NCI-H345 treated with DMSO at 0.1 percent for 48 hours (cell line): ENCODE results near the gene CUL4B.
"Not testable (repeated sequence)": the region's sequence is repeated elsewhere in the genome, so short reads cannot be mapped to it uniquely, and the experiment has no call there.

Experiments used
- DNase-seq: peaks from one replicate; lab custom pipeline; 2025; ENCODE audit not compliant: unreplicated experiment; lab: John Stamatoyannopoulos, UW

The CUL4B gene

DNA sequence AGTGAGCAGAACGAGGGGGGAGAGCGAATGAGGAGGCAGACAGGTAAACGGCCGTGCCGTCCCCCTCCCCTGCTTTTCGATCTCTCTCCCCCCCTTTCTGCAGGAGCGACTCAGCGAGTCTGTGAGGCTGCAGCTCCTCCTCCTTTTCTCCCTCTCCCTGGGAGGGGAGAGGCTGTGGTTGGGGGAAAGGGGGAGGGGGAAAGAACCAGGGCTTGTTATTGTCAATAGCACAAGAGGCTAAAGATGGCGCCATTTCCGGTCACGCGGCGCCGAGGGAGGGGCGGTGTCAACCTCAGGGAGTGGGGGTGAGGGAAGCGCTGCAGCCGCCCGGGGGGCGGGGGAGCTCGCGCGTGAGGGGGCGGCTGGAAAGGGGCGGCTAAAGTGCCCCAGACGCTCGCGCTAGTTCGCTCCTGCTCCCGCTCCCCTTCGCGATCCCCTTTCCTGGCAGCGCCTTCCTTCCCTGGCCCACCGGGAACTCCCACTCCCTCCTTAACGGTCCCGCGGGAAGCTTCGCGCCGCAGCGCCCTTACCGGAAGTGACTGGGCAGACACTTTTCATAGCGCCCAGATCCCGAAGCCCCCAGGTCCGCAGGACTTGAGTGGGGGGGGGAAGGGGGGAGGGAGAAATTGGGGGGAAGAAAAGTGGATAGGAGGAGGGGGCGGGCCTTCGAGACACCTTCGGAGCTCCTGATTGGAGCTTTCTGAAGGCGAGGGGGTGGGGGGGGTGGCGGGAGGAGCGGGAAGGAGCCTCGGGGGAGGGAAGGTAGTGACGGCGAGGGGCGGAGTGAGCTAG, at the start of gene CUL4B:
TSS of gene CUL4B (minus strand) at position 121 of the 792 bp plus-strand sequence. CDS start 324 bp downstream, outside the sequence.
- DNase-seq = peak; percentile 40

DNA sequence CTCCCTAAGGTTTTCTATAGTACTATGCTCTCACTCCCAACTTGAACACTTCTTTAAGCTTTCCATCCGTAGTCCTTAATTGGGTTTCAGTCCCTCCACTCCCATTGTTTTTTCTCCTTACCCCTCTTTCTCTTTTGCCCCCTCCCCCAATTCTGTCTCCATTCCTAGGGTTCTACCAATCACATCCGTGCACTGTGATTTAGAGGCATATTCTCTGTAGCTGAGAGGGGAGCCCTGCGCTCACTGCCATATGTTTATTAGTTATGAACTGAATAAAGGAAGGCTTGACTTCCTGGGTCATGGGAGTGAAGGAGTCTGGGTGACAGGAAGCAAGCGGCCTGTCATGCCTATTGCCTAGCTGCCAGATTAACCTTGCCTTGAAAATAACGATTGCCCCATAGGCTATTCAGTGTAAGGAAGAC, 43.6 kb upstream of the CUL4B start:
- DNase-seq = no peak

DNA sequence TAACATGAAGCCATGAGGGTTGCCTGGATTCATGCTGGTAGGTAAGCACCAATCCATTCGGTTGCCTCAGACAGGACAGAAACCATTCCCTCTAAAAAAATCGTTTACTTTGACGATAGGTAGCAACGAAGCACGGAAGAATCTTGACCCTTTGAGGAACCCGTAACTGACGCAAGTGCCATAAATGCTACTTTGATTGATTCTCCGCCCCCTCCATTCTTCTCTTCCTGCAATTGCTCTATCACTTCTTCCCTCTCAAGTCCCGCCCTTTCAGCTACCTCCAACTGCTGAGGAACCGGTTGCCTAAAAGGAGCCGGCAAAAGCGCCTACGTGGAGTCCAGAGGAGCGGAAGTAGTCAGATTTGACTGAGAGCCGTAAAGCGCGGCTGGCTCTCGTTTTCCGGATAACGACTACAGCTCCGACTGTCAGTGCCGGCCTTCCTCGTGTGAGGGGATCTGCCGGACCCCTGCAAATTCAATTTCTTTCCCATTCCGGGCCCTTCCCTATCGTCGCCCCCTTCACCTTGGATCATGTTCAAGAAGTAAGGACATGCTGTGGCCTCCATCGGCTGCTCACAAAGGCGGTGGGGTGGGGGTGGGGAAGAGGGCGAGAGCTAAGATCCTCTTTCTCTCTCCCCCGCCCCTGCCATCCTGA, 43.1 kb upstream of the CUL4B start, which contains the start of gene MCTS1:
TSS of gene MCTS1 (plus strand) at position 395 of the 654 bp plus-strand sequence. CDS start at position 531, 136 bp downstream.
- DNase-seq = peak; percentile 60

DNA sequence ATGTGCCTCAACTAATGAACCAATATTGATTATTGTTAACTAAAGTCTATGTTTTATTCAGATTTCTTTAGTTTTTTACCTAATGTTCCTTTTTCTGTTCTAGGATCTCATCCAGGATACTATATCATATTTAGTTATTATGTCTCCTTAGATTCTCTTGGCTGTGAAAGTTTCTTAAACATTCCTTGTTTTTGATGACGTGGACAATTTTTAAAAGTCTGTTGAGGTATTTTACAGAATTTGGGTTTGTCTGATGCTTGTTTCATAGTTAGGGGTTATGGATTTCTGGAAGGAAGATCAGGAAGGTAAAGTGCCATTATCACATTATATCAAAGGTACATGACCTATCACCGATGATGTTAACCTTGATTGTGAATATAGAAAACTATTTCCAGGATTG, 24.9 kb upstream of the CUL4B start:
- DNase-seq = no peak

DNA sequence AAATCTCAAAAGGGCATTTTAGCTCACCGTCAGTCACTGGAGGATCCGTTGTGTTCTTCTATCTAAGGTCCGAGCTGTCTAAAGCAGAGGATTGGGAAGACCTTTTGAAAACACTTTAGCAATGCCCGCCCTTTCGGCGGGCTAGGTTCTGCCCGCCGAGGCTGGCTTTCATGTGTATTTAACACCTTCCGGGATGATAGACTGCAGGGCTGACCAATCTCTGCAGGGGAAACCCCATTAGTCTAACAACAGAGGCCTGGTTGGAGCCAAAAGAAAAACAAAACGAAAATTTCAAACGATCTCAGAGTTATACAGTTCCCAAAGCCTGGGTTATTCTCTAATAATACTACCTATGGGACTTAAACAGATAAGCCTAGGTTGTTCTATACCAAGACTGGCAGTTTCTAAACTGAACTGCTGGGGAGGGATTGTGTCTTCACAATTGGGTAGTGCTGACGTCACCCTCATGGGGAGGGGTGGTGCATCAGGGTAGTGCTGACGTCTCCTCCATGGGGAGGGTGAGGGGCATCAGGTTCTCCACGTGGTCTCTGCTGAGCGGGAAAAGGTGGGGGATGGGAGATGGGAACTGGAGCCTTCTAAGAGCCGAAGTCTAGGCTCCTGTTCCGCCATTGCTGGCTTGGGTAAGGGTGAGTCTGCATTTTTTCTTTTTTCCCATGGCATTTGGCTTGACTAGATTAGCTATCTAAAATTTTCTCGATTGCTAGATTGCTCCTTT, 14.8 kb upstream of the CUL4B start:
- DNase-seq = no peak

DNA sequence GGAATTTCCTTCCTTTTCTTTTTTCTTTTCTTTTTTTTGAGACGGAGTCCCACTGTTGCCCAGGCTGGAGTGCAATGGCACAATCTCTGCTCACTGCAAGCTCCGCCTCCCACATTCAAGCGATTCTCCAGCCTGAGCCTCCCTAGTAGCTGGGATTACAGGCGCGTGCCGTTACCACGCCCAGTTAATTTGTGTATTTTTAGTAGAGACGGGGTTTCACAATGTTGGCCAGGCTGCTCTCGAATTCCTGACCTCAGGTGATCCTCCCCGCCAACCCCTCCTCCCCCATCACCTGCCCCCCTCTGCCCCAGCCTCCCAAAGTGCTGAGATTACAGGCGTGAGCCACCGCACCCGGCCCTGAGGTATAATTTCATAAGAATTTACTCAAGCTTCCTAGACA, 13.0 kb upstream of the CUL4B start:
- not testable (repeated sequence) for DNase-seq

DNA sequence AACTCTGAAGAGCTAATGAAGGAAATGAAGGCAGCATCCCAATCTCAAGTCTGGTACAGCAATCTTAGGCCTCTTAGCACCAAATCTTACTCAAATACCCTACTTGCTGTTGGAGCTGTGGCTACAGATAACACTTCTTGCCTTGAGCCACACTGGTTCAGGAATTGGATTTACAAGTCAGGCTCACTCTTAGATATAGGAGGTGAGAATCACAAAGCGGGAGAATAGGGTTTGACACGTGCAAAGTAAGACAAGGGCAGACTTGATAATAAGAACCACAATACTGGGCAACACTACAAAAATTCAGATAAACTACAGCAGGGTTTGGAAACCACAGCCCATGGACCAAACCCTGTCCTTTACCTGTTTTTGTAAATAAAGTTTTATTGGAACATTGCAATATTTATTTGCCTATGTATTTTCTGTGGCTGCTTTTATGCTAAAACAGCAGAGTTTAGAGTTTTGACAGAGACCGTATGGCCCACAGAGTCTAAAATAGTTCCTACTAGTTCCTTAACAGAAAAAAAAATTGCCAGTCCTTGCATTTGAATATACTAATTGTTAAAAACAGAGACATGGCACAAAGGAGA, 9.3 kb upstream of the CUL4B start:
- DNase-seq = no peak

DNA sequence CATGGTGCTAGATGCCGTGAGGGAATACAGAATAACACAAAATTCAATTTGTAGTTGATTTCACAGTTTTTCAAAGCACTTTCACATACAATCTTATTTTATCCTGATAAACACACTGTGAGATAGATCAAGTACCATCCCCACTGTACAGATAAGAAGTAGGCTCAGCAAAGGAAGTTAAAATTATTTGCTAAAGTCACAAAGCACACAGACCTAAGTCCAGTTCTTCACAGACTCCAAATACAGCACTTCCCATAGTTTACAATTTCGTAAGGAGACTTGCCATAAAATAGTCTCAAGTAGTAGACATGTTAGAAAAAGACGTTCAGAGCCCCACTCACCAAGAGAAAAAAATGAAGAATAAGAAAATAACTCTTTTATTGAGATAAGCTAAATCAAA, 7.8 kb upstream of the CUL4B start:
- DNase-seq = no peak

DNA sequence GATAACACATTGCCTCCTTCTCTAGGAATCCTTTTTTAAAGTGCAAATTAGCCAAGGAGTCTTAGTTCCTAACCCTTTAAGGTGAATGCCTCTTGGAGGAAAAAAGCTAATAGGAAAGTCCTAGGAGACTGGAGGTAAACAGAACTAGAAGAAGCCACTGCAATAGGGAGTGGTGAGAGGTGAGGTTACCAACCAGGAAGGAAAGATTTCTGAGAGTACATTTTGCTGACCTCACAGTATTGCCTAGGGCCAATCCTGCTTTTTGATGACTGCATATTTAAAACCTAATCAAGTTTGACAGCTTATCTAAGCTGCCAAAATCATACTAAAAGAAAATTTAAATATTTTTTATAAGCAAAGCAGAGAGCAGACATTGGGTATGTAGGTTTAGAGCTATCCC, 7.3 kb upstream of the CUL4B start:
- no peak for DNase-seq

DNA sequence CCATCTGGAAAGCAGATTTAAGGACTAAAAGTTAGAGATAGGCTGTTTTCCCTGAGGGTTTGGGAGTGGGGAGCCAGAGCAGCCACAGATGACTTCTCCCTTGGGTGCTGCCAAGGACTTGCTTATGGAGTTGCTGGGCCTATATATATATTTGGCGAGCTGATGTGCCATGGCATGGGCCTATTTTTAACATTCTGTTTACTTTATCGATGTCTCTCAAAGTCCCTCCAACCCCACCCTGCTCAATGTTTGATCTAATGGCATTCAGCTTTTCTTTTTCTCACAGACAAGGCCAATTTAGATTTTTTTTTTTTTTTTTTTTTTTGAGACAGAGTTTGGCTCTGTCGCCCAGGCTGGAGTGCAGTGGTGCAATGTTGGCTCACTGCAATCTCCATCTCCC, 6.1 kb upstream of the CUL4B start:
- DNase-seq = no peak

DNA sequence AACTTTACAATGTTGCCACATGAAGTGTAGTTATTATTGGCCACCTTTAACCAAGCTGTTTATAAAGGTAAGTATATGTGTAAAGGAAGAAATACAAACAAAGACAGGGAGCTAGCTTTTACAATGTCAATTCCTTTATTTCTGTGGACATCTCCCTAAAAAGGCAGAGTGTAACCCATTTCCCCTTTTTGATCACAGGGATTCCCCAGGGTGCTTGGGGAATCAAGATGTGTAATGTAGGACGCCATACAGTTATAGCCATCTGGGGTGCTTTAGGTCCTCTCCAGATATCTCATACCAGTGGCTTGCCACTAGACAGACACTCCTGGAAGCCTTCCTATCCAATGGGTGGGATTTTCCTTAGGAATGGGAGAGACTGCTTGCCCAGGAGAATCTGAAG, 4.2 kb upstream of the CUL4B start:
- no peak for DNase-seq

DNA sequence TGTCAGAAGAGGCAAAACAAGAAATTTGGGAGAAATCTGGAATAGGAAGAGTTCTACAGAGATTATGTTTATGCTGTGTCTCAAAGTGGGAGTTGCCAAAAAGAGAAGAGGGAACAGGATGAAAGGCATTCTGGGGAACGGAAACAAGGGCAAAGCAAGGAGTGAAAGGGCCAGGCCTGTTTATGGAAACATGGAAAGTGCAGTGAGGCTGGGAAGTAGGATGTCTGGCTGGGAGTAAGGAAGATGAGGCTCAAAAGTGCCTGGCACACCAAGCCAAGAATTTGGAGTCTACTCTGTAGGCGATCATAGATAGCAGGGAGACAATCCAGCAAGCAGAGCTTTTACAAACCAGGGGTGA, 1.8 kb upstream of the CUL4B start:
- DNase-seq = no peak

DNA sequence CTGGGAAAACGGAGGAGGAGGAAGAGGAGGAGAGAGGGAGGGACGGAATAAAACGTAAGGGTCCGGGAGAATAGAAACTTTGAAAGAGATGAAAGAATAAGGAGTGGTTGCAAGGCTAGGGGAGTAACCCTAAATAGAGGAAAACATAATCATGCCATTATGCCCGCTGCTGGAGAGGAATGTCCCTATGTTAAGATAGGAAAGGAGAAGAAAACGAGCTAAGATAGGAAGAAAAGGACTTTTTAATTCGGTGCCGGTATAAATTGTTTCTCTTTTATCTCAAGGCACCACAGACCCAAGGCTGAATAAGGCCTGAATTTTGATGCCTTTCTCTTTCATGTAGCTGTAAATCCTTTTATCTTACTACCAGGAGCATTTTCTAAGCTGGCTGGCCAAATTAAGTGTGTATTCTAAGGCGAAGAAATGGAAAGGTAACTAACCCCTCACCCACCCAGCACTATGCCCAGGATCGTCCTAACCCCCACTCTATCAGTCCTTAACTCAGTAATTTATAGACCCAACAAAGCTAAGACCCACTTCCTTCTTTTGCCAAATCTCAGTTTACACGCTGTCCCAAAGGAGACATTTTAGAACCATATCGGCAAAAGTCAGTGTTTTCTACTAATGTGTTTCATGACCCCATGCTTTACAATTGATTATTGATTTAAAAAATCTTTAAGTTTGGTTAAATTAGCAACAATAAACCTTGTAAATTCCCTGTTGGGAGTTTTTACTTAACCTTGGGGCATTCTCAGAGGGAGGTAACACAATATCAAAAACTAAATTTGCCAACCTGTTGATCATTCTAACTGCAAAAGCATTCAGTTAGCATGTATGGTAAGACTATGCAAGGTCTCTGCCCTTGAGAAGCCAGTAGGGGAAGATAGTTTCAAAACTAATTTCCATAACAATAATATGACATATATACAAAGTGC, 1.1 kb upstream of the CUL4B start:
- no peak for DNase-seq

DNA sequence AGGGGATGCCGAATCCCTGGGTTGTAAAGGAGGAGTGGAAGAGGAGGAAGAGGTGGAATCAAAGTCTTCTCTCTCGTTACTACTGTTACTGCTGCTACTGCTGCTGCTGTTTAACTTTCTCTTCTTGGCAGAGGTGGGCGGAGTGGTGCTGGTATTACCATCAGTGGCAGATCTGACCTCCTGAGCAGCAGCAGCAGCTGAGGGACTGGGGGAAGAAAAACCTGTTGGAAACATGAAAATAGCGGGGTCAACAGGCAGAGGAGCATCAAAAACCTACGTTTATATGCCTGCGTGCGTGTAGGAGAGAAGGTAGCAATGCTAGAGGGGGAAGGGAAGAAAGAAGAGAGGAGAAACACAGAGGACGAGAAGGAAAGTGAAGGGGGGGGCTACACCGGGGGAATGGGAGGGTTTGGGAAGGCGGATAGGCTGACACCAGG, 339 bp downstream of the CUL4B start:
- DNase-seq = no peak

DNA sequence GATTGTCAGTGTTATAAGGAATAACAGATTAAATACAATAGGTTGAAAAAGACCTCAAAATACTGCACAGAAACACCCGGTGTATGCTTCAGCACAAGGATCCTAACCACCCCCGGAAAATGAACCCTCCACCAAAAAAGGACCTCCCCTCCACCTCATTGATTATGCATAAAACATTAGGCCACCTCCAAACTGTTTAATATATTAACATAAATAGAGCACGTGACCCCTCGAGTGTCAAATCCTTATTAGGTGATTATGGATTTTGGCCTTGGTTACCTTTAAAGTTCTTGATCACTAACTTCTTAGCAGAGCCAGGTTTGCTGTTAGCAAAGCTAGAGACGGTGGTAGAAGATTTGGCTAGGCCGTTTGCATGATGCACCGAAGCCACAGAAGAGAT, 958 bp downstream of the CUL4B start:
- no peak for DNase-seq

DNA sequence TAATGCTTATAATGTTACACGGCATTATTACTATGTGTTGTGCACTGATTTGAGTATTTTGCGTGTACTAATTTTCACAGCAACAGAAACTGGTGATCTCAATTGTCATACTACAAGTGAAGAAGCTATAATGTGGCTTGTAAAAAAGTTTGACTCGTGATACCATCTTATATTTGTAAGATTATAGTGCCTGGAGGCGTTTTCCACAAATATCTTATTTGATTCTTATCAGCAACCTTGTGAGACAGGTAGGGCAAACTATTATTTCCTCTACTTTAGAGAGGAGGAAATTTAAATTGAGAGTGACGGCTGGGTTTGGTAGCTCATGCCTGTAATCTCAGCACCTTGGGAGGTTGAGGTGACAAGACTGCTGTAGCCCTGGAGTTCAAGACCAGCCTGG, 4.5 kb downstream of the CUL4B start:
- DNase-seq = no peak

DNA sequence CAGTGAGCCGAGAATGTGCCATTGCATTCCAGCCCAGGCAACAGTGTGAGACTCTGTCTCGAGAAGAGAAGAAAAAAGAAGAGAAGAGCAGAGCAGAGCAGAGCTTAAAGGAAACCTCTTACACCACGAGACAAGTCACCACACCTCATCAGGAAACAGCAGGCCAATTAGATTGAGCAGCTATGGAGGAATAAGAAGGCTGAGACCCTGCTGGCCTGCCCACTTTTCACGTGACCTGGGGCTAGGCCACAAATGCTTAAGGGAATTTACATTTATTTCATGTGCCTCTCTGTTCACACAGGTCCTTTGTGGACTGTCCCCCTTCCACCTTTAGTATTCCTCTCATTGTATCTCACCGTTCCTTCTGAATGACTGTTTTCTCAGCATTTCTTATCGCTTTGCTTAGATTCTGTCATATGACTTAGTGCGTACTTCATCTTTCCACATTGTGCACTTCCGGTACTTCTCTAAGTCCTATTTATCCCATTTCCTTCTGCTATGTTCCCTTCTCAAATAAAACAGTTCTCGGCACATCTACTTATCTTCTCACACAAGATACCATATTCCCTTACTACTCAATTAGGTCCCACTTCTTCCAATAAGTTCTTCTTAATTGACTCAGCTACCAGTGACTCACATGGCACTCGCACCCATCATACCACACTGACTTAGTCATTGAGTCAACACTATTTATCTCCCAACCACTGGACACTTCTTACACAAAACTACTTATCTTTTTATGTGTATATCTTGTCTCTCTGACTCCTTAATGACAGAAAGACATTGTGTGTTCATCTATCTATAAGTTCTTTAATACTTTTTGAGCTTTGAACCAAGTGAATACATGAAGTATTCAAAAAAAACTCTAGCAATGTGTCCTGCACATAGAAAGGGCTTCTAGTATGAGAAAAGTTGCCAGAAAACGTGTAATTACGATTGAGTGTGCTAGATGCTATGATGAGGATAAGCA, 11.0 kb downstream of the CUL4B start:
- DNase-seq = no peak

DNA sequence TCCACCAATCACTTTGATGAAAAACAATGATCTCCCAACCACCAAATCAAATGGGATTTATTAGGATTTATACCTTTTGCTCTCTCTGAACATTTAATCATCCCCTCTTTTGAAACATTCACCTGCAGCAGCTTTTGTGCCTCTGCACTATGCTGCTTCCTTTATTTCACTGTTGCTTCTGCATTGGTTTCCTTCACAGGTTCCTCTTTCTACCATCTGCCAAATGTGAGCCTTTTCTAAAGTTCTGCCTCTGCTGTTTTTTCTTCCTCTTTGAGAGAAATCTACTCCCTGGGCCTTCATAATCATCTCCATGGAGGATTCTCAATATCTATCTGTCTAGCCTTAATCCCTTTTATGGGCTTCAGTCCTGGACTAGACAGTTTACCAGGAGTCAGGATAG, 24.7 kb downstream of the CUL4B start:
- no peak for DNase-seq
